PFSK-1 (cell line): ENCODE data around the gene CHST15.

Experiments used
- FOXP2 ChIP-seq: optimal IDR thresholded peaks from 2 replicates; pipeline ENCODE3; 2011; ENCODE audit warnings: borderline replicate concordance, control low read depth, inconsistent platforms; ENCODE audit not compliant: insufficient read depth; ENCODE audit errors: extremely low read length, extremely low read depth
- POLR2AphosphoS5 ChIP-seq: IDR thresholded peaks from 2 replicates; pipeline ENCODE4 v1.6.1; 2012; ENCODE audit warnings: low read depth, mild to moderate bottlenecking, control low read depth, low read length, moderate library complexity
- SIN3A ChIP-seq: IDR thresholded peaks from 2 replicates; pipeline ENCODE4 v1.6.1; 2012; ENCODE audit warnings: mild to moderate bottlenecking, low read length, moderate library complexity, borderline replicate concordance; ENCODE audit not compliant: insufficient read depth
- TAF1 ChIP-seq: IDR thresholded peaks from 2 replicates; pipeline ENCODE4 v1.6.1; 2012; ENCODE audit warnings: low read length, control low read depth, borderline replicate concordance; ENCODE audit not compliant: insufficient read depth
- TF ChIP-seq, protein P1 (sequence below), 2 experiments: IDR thresholded peaks; 2 replicates each; pipeline versions ENCODE4 v1.6.1 to v1.8.0; 2011 to 2012; ENCODE audit warnings: low read depth in 2 of 2, low read length in 2 of 2, control low read depth in 1 of 2, inconsistent platforms in 1 of 2, mild to moderate bottlenecking in 1 of 2, moderate library complexity in 1 of 2; ENCODE audit not compliant: insufficient read depth in 1 of 2

The CHST15 gene

DNA sequence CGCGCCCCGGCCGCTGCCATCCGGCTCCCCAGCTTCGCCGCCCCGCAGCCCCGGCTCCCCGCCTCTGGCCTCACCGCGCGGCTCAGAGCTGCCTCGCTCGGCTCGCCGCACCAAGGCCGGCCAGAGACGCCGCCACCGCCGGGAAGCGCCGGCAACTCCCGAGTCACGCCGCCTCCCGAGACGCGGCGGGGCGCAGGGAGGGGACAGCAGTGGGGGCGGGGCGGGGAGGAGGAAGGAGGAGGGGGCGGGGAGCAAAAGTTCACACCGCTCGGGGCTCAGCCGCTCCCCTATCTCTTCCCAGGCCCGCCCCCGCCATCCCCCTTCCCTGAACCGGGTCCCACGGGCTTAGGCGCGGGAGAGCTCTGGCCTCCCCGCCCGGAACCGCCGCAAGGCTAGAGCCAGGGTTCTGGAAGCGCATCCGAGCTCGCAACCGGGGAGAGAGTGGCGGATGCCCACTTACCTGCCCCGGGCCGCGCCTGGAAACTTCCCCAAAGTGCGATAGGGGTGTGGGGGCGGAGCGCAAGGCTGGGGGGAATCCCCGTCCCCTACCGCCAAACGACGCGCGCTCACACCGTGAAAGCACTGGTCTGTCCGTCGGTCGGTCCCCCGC lies 1.0 kb downstream of the CHST15 start:
- TF ChIP-seq, protein P1, sequence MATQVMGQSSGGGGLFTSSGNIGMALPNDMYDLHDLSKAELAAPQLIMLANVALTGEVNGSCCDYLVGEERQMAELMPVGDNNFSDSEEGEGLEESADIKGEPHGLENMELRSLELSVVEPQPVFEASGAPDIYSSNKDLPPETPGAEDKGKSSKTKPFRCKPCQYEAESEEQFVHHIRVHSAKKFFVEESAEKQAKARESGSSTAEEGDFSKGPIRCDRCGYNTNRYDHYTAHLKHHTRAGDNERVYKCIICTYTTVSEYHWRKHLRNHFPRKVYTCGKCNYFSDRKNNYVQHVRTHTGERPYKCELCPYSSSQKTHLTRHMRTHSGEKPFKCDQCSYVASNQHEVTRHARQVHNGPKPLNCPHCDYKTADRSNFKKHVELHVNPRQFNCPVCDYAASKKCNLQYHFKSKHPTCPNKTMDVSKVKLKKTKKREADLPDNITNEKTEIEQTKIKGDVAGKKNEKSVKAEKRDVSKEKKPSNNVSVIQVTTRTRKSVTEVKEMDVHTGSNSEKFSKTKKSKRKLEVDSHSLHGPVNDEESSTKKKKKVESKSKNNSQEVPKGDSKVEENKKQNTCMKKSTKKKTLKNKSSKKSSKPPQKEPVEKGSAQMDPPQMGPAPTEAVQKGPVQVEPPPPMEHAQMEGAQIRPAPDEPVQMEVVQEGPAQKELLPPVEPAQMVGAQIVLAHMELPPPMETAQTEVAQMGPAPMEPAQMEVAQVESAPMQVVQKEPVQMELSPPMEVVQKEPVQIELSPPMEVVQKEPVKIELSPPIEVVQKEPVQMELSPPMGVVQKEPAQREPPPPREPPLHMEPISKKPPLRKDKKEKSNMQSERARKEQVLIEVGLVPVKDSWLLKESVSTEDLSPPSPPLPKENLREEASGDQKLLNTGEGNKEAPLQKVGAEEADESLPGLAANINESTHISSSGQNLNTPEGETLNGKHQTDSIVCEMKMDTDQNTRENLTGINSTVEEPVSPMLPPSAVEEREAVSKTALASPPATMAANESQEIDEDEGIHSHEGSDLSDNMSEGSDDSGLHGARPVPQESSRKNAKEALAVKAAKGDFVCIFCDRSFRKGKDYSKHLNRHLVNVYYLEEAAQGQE (IDR thresholded peaks at IDR 0.05; ENCODE audit: insufficient read depth in 1 of 2, low read depth in 2 of 2, low read length in 2 of 2): no peak
- TF ChIP-seq SIN3A: no peak
- TF ChIP-seq FOXP2: no peak
- TF ChIP-seq TAF1: no peak
- no peak for TF ChIP-seq POLR2AphosphoS5

GRCh38 chr10:124091646-124092249 lies 1.6 kb downstream of the CHST15 start:
- TF ChIP-seq POLR2AphosphoS5 (no peak), FOXP2 (no peak), SIN3A (no peak), TAF1 (no peak)
- TF ChIP-seq, protein P1 (IDR thresholded peaks at IDR 0.05; ENCODE audit: insufficient read depth in 1 of 2, low read depth in 2 of 2, low read length in 2 of 2): no peak

DNA sequence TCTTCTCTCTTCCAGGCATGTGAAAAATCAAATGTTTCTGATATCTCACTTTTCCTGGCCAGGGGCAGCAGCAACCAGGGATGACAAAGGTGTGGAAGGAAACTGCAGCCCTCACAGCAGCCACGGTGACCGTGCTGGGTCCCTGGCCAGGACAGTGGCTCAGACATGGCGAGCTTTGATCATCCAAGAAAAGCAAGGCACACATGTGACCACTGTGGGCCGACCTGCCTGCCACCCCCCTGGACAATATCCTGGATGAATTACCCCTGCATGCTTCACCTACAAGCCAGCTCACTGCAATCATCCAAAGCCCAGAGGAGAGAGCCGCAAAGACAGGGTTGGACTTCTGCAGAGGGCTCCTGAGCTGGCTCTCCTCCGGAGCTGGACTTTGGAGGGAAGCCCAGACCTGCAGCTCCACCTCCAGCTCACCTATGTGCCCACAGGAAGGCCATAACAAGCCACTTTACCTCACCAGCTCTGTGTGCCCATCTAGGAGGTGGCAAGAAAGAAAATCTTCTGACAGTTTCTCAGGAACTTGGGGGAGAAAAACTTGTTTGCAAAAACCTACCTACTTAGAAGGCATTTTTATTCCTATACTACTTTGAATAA lies 2.7 kb downstream of the CHST15 start:
- no peak for TF ChIP-seq SIN3A
- TF ChIP-seq, protein P1 (IDR thresholded peaks at IDR 0.05; ENCODE audit: insufficient read depth in 1 of 2, low read depth in 2 of 2, low read length in 2 of 2): no peak

GRCh38 chr10:124089859-124090258 lies 3.5 kb downstream of the CHST15 start:
- TF ChIP-seq TAF1: no peak
- no peak for TF ChIP-seq FOXP2

DNA sequence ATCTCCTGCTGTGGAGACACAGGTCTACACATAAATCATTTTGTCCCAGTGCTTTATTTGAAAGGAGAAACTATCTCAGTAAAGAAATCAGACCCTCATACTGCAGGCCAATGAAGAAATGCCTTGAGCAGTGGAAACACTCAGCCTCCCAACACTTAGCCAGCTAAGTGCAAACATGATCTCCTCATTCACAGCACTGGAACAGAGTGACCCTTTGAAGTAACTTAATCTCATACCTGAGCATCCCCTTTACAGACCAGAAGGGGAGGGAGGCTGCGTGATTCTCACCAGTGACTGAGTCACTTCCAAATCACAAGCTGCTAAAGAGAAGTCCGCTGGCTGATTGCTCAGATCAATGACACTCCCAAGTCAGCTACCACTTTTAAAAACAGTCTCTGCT lies 4.5 kb downstream of the CHST15 start:
- TF ChIP-seq SIN3A (no peak), FOXP2 (no peak), TAF1 (no peak), POLR2AphosphoS5 (no peak)
